Esophagus muscularis mucosa (tissue), 4 donors: Measurements from ENCODE around the gene CA12.

ENCODE experiments used
- EP300 ChIP-seq: sonication (generic); formaldehyde crosslinking; IDR thresholded peaks from one replicate; pipeline ENCODE4 v1.6.1; 2017; ENCODE audit warnings: antibody characterized with exemption
- POLR2A ChIP-seq: fragments of 450-650 bp; IDR thresholded peaks from one replicate; pipeline ENCODE4 v1.6.1; 2017; ENCODE audit warnings: antibody characterized with exemption, moderate library complexity, mild to moderate bottlenecking, low read depth
- POLR2AphosphoS5 ChIP-seq, 2 donors: sonication (generic); formaldehyde crosslinking; IDR thresholded peaks; one replicate each; pipeline ENCODE4 v1.6.1; 2017; ENCODE audit warnings: antibody characterized with exemption in 2 of 2
- TF ChIP-seq, protein P1 (sequence below), 3 experiments: fragments of 200-600 bp in 2 of 3; fragments of 450-650 bp in 1 of 3; sonication (generic) in 2 of 3; IDR thresholded peaks; one replicate each; pipeline ENCODE4 v1.5.1; 2017 to 2019; ENCODE audit warnings: antibody characterized with exemption in 3 of 3, mild to moderate bottlenecking in 2 of 3, moderate library complexity in 1 of 3

DNA sequence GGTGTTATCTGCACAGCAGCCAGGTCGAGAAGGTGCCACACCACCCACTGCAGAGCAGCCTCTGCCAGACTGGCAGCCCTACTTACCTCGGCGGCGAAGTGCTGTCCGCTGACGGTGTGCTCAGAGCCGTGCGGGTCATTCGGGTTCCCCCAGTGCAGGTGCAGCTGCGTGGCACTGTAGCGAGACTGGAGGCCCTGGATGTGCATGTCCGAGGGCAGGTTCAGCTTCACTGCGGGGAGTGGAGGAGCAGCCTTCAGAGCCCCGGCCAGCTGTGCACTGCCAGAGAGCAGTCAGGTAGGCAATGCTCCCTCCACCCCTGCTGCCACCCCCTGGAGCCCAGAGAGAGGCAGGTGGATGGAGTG, 36.3 kb downstream of the CA12 start:
- TF ChIP-seq EP300 (no peak), POLR2A (no peak), POLR2AphosphoS5 (IDR thresholded peaks at IDR 0.05) (no peak)
- TF ChIP-seq, protein P1, sequence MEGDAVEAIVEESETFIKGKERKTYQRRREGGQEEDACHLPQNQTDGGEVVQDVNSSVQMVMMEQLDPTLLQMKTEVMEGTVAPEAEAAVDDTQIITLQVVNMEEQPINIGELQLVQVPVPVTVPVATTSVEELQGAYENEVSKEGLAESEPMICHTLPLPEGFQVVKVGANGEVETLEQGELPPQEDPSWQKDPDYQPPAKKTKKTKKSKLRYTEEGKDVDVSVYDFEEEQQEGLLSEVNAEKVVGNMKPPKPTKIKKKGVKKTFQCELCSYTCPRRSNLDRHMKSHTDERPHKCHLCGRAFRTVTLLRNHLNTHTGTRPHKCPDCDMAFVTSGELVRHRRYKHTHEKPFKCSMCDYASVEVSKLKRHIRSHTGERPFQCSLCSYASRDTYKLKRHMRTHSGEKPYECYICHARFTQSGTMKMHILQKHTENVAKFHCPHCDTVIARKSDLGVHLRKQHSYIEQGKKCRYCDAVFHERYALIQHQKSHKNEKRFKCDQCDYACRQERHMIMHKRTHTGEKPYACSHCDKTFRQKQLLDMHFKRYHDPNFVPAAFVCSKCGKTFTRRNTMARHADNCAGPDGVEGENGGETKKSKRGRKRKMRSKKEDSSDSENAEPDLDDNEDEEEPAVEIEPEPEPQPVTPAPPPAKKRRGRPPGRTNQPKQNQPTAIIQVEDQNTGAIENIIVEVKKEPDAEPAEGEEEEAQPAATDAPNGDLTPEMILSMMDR (IDR thresholded peaks at IDR 0.05) = no peak
